RWPE2 (cell line): ENCODE measurements around the gene PRELID3B.

ENCODE experiments used
- ATAC-seq: fragments of 200-7000 bp; cut with Tn5 transposase; 3 replicates; pipeline ENCODE4 v1.9.1; 2021; ENCODE audit warnings: low read depth
- DNase-seq: peaks from one replicate; pipeline ENCODE4 v3.0.0-alpha.2; 2020; ENCODE audit warnings: low spot score
- H3K27ac ChIP-seq: fragments of 450-650 bp; 2 replicates; pipeline ENCODE4 v1.5.1; 2017; ENCODE audit warnings: mild to moderate bottlenecking; ENCODE audit not compliant: poor library complexity, severe bottlenecking
- H3K27me3 ChIP-seq: fragments of 250-450 bp; sonication (Bioruptor Pico); 2 replicates; pipeline ENCODE4 v1.5.1; 2021; ENCODE audit warnings: mild to moderate bottlenecking, moderate library complexity; ENCODE audit not compliant: insufficient read depth, poor library complexity, severe bottlenecking
- H3K36me3 ChIP-seq: fragments of 250-450 bp; sonication (Bioruptor Pico); 2 replicates; pipeline ENCODE4 v1.5.1; 2020; ENCODE audit warnings: low read depth, mild to moderate bottlenecking, moderate library complexity
- H3K4me1 ChIP-seq: fragments of 250-450 bp; sonication (Bioruptor Pico); 2 replicates; pipeline ENCODE4 v1.5.1; 2021; ENCODE audit warnings: mild to moderate bottlenecking, moderate library complexity; ENCODE audit not compliant: insufficient read depth, poor library complexity, severe bottlenecking
- H3K4me3 ChIP-seq: fragments of 250-450 bp; sonication (Bioruptor Pico); 2 replicates; pipeline ENCODE4 v1.5.1; 2021; ENCODE audit warnings: mild to moderate bottlenecking, moderate library complexity; ENCODE audit not compliant: severe bottlenecking
- H3K9me3 ChIP-seq: fragments of 250-450 bp; sonication (Bioruptor Pico); 2 replicates; pipeline ENCODE4 v1.5.1; 2021; ENCODE audit warnings: mild to moderate bottlenecking, moderate library complexity; ENCODE audit not compliant: severe bottlenecking
- TF ChIP-seq, protein P1 (sequence below): fragments of 450-650 bp; IDR thresholded peaks from one replicate; pipeline ENCODE4 v1.5.1; 2017; ENCODE audit warnings: mild to moderate bottlenecking, moderate library complexity; ENCODE audit not compliant: poor library complexity, severe bottlenecking

The PRELID3B gene

DNA sequence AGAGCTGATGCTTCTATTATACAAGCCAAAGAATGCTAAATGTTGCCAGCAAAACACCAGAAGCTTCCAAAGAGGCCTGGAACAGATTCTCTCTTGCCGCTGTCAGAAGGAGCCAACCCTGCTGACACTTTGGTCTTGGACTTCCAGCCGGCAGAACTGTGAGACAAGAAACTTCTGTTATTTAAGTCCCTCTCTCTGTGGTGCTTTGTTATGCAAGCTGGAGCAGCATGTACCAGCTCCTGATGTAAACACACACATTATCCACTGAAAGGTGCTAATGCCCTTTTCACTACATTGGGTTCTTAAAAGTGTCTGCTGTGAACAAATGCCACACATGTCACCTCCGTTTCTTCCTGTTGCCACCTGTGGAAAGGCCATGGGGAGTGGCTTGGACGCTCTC is 25.9 kb upstream of the PRELID3B start:
- TF ChIP-seq, protein P1, sequence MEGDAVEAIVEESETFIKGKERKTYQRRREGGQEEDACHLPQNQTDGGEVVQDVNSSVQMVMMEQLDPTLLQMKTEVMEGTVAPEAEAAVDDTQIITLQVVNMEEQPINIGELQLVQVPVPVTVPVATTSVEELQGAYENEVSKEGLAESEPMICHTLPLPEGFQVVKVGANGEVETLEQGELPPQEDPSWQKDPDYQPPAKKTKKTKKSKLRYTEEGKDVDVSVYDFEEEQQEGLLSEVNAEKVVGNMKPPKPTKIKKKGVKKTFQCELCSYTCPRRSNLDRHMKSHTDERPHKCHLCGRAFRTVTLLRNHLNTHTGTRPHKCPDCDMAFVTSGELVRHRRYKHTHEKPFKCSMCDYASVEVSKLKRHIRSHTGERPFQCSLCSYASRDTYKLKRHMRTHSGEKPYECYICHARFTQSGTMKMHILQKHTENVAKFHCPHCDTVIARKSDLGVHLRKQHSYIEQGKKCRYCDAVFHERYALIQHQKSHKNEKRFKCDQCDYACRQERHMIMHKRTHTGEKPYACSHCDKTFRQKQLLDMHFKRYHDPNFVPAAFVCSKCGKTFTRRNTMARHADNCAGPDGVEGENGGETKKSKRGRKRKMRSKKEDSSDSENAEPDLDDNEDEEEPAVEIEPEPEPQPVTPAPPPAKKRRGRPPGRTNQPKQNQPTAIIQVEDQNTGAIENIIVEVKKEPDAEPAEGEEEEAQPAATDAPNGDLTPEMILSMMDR = no peak
- Histone ChIP-seq H3K27me3 (no peaks in the 10 kb centered on the region), H3K4me3 (no peak overlapping the region), H3K4me1 (peaks cover 13% of the 10 kb centered on the region), H3K9me3 (no peaks in the 10 kb centered on the region), H3K27ac (no peak overlapping the region), H3K36me3 (no peaks in the 10 kb centered on the region)
- no peak for ATAC-seq
- no peak for DNase-seq

DNA sequence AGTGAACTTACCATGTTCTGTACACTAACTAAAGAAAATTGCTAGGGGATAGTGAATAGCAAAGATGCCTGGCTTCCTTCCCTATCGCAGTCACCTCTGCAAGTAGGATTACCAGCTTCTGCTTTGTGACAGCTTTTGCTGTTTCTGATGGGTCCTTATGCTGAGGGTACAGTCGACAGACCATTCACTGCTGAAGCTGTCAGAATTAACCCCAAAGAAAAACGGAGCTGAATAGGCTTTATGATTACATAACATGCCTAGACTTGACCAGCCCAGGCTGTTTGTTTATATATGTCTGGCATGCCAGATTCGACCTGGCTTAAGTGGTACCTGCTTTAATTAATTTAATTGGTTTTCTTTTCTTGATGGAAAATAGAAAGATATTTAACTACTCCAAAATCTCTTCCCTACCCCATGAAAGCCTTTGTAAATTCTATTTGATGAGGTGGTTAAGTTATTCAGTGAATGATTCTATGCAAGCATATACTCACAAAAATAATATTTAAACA is 21.7 kb upstream of the PRELID3B start:
- Histone ChIP-seq H3K4me1 (peaks cover 14% of the 10 kb centered on the region), H3K9me3 (no peaks in the 10 kb centered on the region), H3K27me3 (no peaks in the 10 kb centered on the region), H3K36me3 (no peaks in the 10 kb centered on the region), H3K27ac (peak overlapping the region; percentile 14), H3K4me3 (no peak overlapping the region)
- DNase-seq = no peak
- ATAC-seq = peak; percentile 44
- TF ChIP-seq, protein P1 = no peak

DNA sequence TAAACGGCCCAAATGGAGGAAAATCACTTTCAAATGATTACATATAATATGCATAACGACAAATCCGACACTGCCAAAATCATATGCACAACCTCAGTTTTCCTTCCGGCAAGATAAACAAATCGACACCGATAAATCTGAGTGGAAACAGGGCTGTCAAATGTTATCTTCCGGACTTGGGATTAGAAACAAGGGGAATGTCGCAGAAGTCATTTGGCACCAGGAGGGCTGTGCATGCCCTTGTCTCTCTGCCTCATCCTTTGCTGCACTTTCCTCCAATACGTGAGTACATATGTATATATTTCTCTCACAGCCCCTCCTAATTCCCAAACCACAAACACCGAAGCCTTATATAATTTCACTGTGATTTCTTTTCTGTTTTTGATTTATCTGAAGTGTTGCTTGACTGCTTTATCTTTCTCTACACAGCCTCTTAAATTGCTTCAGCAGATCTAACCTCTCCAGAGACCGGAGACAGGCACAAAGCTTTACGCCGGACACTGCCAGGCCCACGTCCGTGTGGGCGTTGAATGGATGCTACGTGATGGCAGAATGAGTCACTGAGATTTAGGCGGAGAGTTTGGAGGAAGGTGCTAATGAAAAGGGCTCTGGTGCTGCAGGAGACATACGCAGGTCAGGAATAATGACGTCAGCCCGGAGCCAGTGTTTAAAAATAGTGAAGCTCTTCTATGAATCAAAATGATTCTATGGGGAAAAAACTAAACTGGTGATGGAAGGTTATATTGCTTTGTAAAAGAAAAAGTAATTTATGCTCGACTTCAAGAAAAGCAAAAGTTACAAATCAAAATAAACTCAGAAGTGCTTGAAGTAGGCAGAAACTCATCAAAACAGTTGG is 21.0 kb upstream of the PRELID3B start:
- Histone ChIP-seq H3K4me3 (no peak overlapping the region), H3K27ac (peak overlapping the region; percentile 14), H3K36me3 (no peaks in the 10 kb centered on the region), H3K9me3 (no peaks in the 10 kb centered on the region), H3K27me3 (no peaks in the 10 kb centered on the region), H3K4me1 (peaks cover 14% of the 10 kb centered on the region)
- TF ChIP-seq, protein P1 = no peak
- DNase-seq = peak; percentile 91
- peak; percentile 99 for ATAC-seq

DNA sequence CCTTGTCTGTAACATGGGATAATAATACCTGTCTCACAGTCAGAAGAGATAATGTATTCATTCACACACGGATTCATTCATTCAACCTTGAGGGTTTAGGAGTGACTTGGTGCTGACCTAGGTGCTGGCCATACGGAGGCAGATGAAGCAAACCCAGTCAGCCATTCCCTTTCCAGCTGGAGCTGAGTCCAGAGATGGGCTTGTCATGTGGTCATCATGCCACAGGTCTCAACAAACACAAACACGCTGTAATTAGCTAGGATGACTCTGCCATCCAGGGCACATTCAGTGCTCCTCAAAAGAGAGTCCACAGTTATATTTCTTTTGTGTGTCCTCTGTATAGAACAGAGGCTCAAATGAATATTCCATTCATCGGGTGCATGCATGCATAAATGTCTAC is 19.5 kb upstream of the PRELID3B start:
- no peak for DNase-seq
- Histone ChIP-seq H3K27me3 (no peaks in the 10 kb centered on the region), H3K4me3 (no peak overlapping the region), H3K27ac (no peak overlapping the region), H3K9me3 (no peaks in the 10 kb centered on the region), H3K4me1 (peaks cover 14% of the 10 kb centered on the region), H3K36me3 (no peaks in the 10 kb centered on the region)
- ATAC-seq = no peak
- TF ChIP-seq, protein P1 = no peak

DNA sequence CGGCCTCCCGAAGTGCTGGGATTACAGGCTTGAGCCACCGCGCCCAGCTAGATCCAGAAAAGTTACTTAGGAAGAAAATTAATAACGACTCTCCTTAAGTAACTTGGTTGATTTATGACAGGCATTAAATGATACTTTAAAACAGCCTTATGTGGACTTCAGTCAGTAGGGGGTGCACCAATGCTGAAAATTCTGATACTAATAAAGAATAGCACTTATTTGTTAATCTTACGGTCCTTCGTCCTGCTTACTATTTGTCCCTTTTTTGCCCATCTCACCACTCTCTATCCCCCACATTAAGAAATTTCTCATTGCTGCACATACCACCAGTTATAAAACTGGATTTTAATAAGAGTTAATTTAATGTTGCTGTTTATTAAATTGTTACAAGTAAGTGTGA is 12.7 kb upstream of the PRELID3B start:
- TF ChIP-seq, protein P1 = peak; percentile 97
- no peak for DNase-seq
- Histone ChIP-seq H3K36me3 (no peaks in the 10 kb centered on the region), H3K9me3 (no peaks in the 10 kb centered on the region), H3K27me3 (peaks cover 4% of the 10 kb centered on the region), H3K4me1 (no peaks in the 10 kb centered on the region), H3K27ac (no peak overlapping the region), H3K4me3 (no peak overlapping the region)
- ATAC-seq = peak; percentile 75
